A549 (cell line): ENCODE measurements around the gene RASGRP1. TPM values are rescaled to one million over a fixed set of nuclear protein-coding genes. Genes with fewer than 3 reads are reported as not detected.
"Not testable (repeated sequence)": the region's sequence is repeated elsewhere in the genome, so short reads cannot be mapped to it uniquely, and the experiment has no call there.

Experiments used
- ATAC-seq, 2 experiments: fragments of 200-7000 bp in 1 of 2; fragments of >200 bp in 1 of 2; cut with Nextera tagmentation in 1 of 2; cut with Tn5 transposase in 1 of 2; 3 replicates each; pipeline versions ENCODE4 v1.8.0 to v1.9.1; 2018 to 2020; ENCODE audit warnings: mild to moderate bottlenecking in 1 of 2, moderate library complexity in 1 of 2
- CTCF ChIA-PET: fragments of 300-600 bp; sonication (Branson Sonifier 250); formaldehyde crosslinking; extraction: SDS; loops from one replicate; lab custom pipeline; 2021; ENCODE audit warnings: antibody characterized with exemption, inconsistent platforms; lab: Yijun Ruan, JAX
- POLR2A ChIA-PET: fragments of 350-600 bp; formaldehyde crosslinking; extraction: SDS; loops from one replicate; lab custom pipeline; 2021; ENCODE audit warnings: antibody characterized with exemption, inconsistent platforms; lab: Yijun Ruan, JAX
- DNase-seq, 2 experiments: peaks; one replicate each; pipeline versions ENCODE4 v3.0.0 to v3.0.0-alpha.2; 2011 to 2016; ENCODE audit warnings: low read depth in 1 of 2, low spot score in 1 of 2
- FAIRE-seq: peaks from 2 replicates; lab custom pipeline; 2011; peaks lifted over from hg19 to GRCh38; lab: Jason Lieb, UNC
- H3K27ac ChIP-seq, 2 experiments: fragments of >200 bp; sonication (Bioruptor Twin); formaldehyde crosslinking; 3 replicates each; pipeline ENCODE4 v1.5.1; 2016 to 2017
- H3K4me1 ChIP-seq: fragments of >200 bp; sonication (Bioruptor Twin); formaldehyde crosslinking; 3 replicates; pipeline ENCODE4 v1.6.1; 2016
- H3K4me2 ChIP-seq: fragments of >200 bp; sonication (Bioruptor Twin); formaldehyde crosslinking; 3 replicates; pipeline ENCODE4 v1.6.1; 2016
- H3K4me3 ChIP-seq: fragments of >200 bp; sonication (Bioruptor Twin); formaldehyde crosslinking; 3 replicates; pipeline ENCODE4 v1.5.1; 2016
- H3K9me3 ChIP-seq: fragments of >200 bp; sonication (Bioruptor Twin); formaldehyde crosslinking; 3 replicates; pipeline ENCODE4 v1.6.1; 2016
- BCL3 ChIP-seq: fragments of >200 bp; sonication (Bioruptor Twin); formaldehyde crosslinking; IDR thresholded peaks from 3 replicates; pipeline ENCODE4 v1.6.1; 2016
- CBX2 ChIP-seq: fragments of 200-600 bp; sonication (generic); IDR thresholded peaks from 2 replicates; pipeline ENCODE4 v1.6.1; 2016; ENCODE audit warnings: low read depth, mild to moderate bottlenecking, borderline replicate concordance
- CHD2 ChIP-seq: fragments of 150-350 bp; IDR thresholded peaks from 2 replicates; pipeline ENCODE4 v1.6.1; 2014; ENCODE audit warnings: low read length; ENCODE audit not compliant: partially characterized antibody
- EHF ChIP-seq: fragments of 250-450 bp; sonication (Bioruptor Pico); IDR thresholded peaks from 2 replicates; pipeline ENCODE4 v1.5.0; 2020; ENCODE audit warnings: mild to moderate bottlenecking
- ELK1 ChIP-seq: fragments of 150-350 bp; IDR thresholded peaks from 2 replicates; pipeline ENCODE4 v1.6.1; 2014; ENCODE audit warnings: low read depth, mild to moderate bottlenecking, low read length
- FOSL2 ChIP-seq, 2 experiments: fragments of 450-650 bp in 1 of 2; fragments of >200 bp in 1 of 2; sonication (Bioruptor Twin) in 1 of 2; formaldehyde crosslinking; IDR thresholded peaks; 2 replicates each; pipeline versions ENCODE4 v1.5.0 to v1.6.1; 2016 to 2020; ENCODE audit warnings: mild to moderate bottlenecking in 1 of 2, moderate library complexity in 1 of 2
- GATA3 ChIP-seq: IDR thresholded peaks from 2 replicates; pipeline ENCODE4 v1.6.1; 2012; ENCODE audit warnings: borderline replicate concordance
- HOXA7 ChIP-seq: fragments of 250-450 bp; sonication (Bioruptor Pico); IDR thresholded peaks from 2 replicates; pipeline ENCODE4 v1.5.0; 2020; ENCODE audit warnings: mild to moderate bottlenecking, moderate library complexity
- KDM1A ChIP-seq: fragments of 200-600 bp; sonication (generic); IDR thresholded peaks from 2 replicates; pipeline ENCODE4 v1.6.1; 2016; ENCODE audit warnings: low read depth, mild to moderate bottlenecking
- KDM5A ChIP-seq: fragments of 200-600 bp; sonication (generic); IDR thresholded peaks from 2 replicates; pipeline ENCODE4 v1.6.1; 2016; ENCODE audit warnings: antibody characterized with exemption, mild to moderate bottlenecking
- POLR2A ChIP-seq: IDR thresholded peaks from 2 replicates; pipeline ENCODE4 v1.6.1; 2012; ENCODE audit warnings: mild to moderate bottlenecking, low read length
- RAD21 ChIP-seq, 2 experiments: fragments of >200 bp in 1 of 2; sonication (Bioruptor Twin) in 1 of 2; formaldehyde crosslinking in 1 of 2; IDR thresholded peaks in 1 of 2; conservative IDR thresholded peaks in 1 of 2; 2 replicates in 1 of 2; 3 replicates in 1 of 2; pipeline ENCODE4 v1.6.1; 2012 to 2018; ENCODE audit warnings: inconsistent platforms in 1 of 2
- RCOR1 ChIP-seq: fragments of 150-350 bp; IDR thresholded peaks from 2 replicates; pipeline ENCODE4 v1.6.1; 2014; ENCODE audit warnings: antibody characterized with exemption, low read length, low read depth
- SMC3 ChIP-seq: fragments of >200 bp; sonication (Bioruptor Twin); formaldehyde crosslinking; IDR thresholded peaks from 3 replicates; pipeline ENCODE4 v1.6.1; 2018; ENCODE audit warnings: inconsistent platforms
- SREBF2 ChIP-seq: fragments of 450-650 bp; IDR thresholded peaks from 2 replicates; pipeline ENCODE4 v1.6.1; 2014; ENCODE audit warnings: mild to moderate bottlenecking, moderate library complexity
- TFCP2L1 ChIP-seq: fragments of 250-450 bp; sonication (Bioruptor Pico); IDR thresholded peaks from 2 replicates; pipeline ENCODE4 v1.5.0; 2021; ENCODE audit warnings: mild to moderate bottlenecking
- ZFP36 ChIP-seq: fragments of 450-650 bp; IDR thresholded peaks from 2 replicates; pipeline ENCODE4 v1.6.1; 2014; ENCODE audit warnings: borderline replicate concordance; ENCODE audit not compliant: partially characterized antibody
- WGBS: methylation state at CpG from one replicate; pipeline ENCODE4 v1.1.6; 2017; ENCODE audit errors: missing lambda C conversion rate; 5-methylcytosine and 5-hydroxymethylcytosine counted together
- polyA plus RNA-seq, 4 experiments: library from polyadenylated mRNA; depleted of rRNA in 3 of 4; stranded (reverse); fragments of >200 nt; fragmentation: RNase III in 1 of 4; extraction: RNeasy Plus Mini Kit Qiagen cat#74134 plus additional on column Dnase treatment in 1 of 4; gene quantifications; 2 replicates in 3 of 4; 3 replicates in 1 of 4; pipeline ENCODE4 v1.2.3, GENCODE V29; 2011 to 2017
- TF ChIP-seq, protein P1 (sequence below): fragments of >200 bp; sonication (Bioruptor Twin); formaldehyde crosslinking; IDR thresholded peaks from 2 replicates; pipeline ENCODE4 v1.6.1; 2016

Gene RASGRP1
- polyA plus RNA-seq, 2 of the 4 experiments (the other 2 are of a cell fraction): 0.70 to 1.2 TPM

GRCh38 chr15:38588672-38589071 is 24.1 kb upstream of the RASGRP1 start:
- FAIRE-seq: no peak
- no peak for DNase-seq
- Histone ChIP-seq H3K4me2 (peak overlapping the region; percentile 60), H3K27ac (peak overlapping the region; percentile 64 to 76; a peak in 4 of 6 replicates), H3K4me3 (no peak overlapping the region), H3K4me1 (peaks cover 23% of the 10 kb centered on the region), H3K9me3 (no peaks in the 10 kb centered on the region)
- CTCF ChIA-PET: interaction anchor here (0.7 to 2.6 kb wide), 4 partner anchors 25 to 147 kb away, joined by 3 to 11 read pairs (median 5); partner anchors contain the start of gene RASGRP1
- ATAC-seq: peak in 1 of 2 experiments; percentile 38; a peak in 2 of 6 replicates
- TF ChIP-seq RCOR1: no peak
- TF ChIP-seq KDM1A: no peak
- no peak for TF ChIP-seq HOXA7
- TF ChIP-seq CHD2: no peak
- TF ChIP-seq SREBF2: no peak
- TF ChIP-seq BCL3: no peak
- no peak for TF ChIP-seq GATA3
- TF ChIP-seq KDM5A: no peak
- no peak for TF ChIP-seq RAD21 (conservative IDR thresholded peaks at IDR 0.05 in 1 of 2, IDR thresholded peaks at IDR 0.05 in 1 of 2)
- no peak for TF ChIP-seq CBX2
- no peak for TF ChIP-seq ZFP36
- 26% methylated on average over 3 of the region's 3 CpGs for WGBS
- POLR2A ChIA-PET: no interaction called here

- Histone ChIP-seq H3K4me1 (peaks cover 17% of the 10 kb centered on the region), H3K9me3 (no peaks in the 10 kb centered on the region), H3K4me3 (no peak overlapping the region), H3K4me2 (no peak overlapping the region), H3K27ac (no peak overlapping the region)
- DNase-seq (no peak), FAIRE-seq (no peak), ATAC-seq (no peak)
- CTCF ChIA-PET: interaction anchor here (1.4 kb wide), 2 partner anchors 20 to 23 kb away, joined by 3 to 6 read pairs; partner anchors contain the start of gene RASGRP1
- TF ChIP-seq EHF (CRISPR knock-in tag): no peak
- no peak for TF ChIP-seq SREBF2
- TF ChIP-seq BCL3: no peak
- TF ChIP-seq GATA3: no peak
- TF ChIP-seq FOSL2 (IDR thresholded peaks at IDR 0.05): no peak
- TF ChIP-seq FOSL2 (CRISPR knock-in tag; IDR thresholded peaks at IDR 0.05): no peak
- TF ChIP-seq POLR2A: no peak
- no peak for TF ChIP-seq CBX2
- no peak for TF ChIP-seq KDM5A
- TF ChIP-seq, protein P1, sequence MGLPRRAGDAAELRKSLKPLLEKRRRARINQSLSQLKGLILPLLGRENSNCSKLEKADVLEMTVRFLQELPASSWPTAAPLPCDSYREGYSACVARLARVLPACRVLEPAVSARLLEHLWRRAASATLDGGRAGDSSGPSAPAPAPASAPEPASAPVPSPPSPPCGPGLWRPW: no peak
- 64% methylated on average over 6 of the region's 6 CpGs for WGBS
- POLR2A ChIA-PET: no interaction called here
These were observed 22.6 kb upstream of the RASGRP1 start for GRCh38 chr15:38587214-38587613.

DNA sequence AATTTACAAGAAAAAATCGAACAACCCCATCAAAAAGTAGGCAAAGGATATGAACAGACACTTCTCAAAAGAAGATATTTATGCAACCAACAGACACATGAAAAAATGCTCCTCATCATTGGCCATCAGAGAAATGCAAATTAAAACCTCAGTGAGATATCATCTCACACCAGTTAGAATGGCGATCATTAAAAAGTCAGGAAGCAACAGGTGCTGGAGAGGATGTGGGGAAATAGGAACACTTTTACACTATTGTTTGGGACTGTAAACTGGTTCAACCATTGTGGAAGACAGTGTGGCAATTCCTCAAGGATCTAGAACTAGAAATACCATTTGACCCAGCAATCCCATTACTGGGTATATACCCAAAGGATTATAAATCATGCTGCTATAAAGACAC is 21.4 kb upstream of the RASGRP1 start:
- H3K27ac ChIP-seq, CTCF ChIA-PET, H3K4me2 ChIP-seq, ATAC-seq, H3K9me3 ChIP-seq, POLR2A ChIA-PET, H3K4me3 ChIP-seq, DNase-seq, FAIRE-seq: not testable (repeated sequence)
- H3K4me1 ChIP-seq: peaks cover 17% of the 10 kb centered on the region
- WGBS: 62% methylated on average over 2 of the region's 2 CpGs

DNA sequence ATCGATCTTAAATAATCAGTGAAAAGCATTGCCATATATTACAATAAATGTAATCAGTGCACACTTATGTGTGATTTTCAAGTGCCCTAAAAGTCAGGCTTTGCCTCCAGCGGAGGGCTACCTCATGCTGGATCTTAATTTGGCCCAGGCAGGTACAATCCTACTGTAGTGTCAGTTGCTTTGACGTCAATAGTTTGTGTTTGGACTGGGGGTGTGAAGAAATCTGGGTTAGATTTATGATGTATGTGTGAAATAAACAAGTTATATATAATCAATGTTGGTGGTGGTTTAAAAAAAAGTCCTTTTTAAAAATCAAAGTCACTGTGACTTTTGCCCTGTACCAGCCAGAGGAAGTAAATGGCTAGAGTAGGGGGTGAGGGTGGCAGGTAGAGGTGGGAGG is 14.0 kb upstream of the RASGRP1 start:
- H3K4me2 ChIP-seq: no peak overlapping the region
- TF ChIP-seq SREBF2: no peak
- TF ChIP-seq KDM1A: no peak
- TF ChIP-seq TFCP2L1 (CRISPR knock-in tag): no peak
- no peak for TF ChIP-seq SMC3
- TF ChIP-seq CHD2: no peak
- TF ChIP-seq ELK1: no peak
- TF ChIP-seq, all 56 proteins: peak for 0
- FAIRE-seq (no peak), ATAC-seq (no peak), DNase-seq (no peak)
- WGBS: 32% methylated on average over 3 of the region's 3 CpGs
- Histone ChIP-seq H3K4me1 (no peaks in the 10 kb centered on the region), H3K27ac (no peak overlapping the region), H3K4me3 (no peak overlapping the region), H3K9me3 (no peaks in the 10 kb centered on the region)
- POLR2A ChIA-PET: interaction anchor here (0.6 kb wide), 1 partner anchor 38 kb away, joined by 3 read pairs; no protein-coding TSS in a partner anchor
- CTCF ChIA-PET: no interaction called here
